H1 (cell line): Measurements from ENCODE around the gene ENTPD2. TPM values are rescaled to one million over a fixed set of nuclear protein-coding genes. Genes with fewer than 3 reads are reported as not detected.

Experiments used
- CTCF ChIA-PET: fragments of 300-600 bp; sonication (Branson Sonifier 250); formaldehyde crosslinking; loops from one replicate; lab custom pipeline; 2021; ENCODE audit not compliant: partially characterized antibody; lab: Charles Lee
- POLR2A ChIA-PET: fragments of 300-600 bp; sonication (Branson Sonifier 250); formaldehyde crosslinking; loops from one replicate; lab custom pipeline; 2021; ENCODE audit warnings: inconsistent platforms; ENCODE audit not compliant: partially characterized antibody; lab: Charles Lee
- DNase-seq, 2 experiments: peaks; one replicate each; pipeline versions ENCODE4 v3.0.0 to v3.0.0-alpha.2; 2010 to 2022; ENCODE audit warnings: low spot score in 2 of 2, low read depth in 1 of 2, mixed read lengths in 1 of 2
- FAIRE-seq: peaks from 2 replicates; lab custom pipeline; 2011; peaks lifted over from hg19 to GRCh38; lab: Jason Lieb, UNC
- H2AFZ ChIP-seq: 2 replicates; pipeline ENCODE4 v1.8.1; 2012; ENCODE audit warnings: low read length, inconsistent platforms
- H2AK5ac ChIP-seq: 2 replicates; pipeline ENCODE4 v1.6.1; 2013; ENCODE audit warnings: low read depth, low read length
- H2BK120ac ChIP-seq: replicated peaks from 2 replicates; pipeline ENCODE3; 2013; ENCODE audit warnings: low read depth, low read length, inconsistent platforms
- H2BK12ac ChIP-seq: 2 replicates; pipeline ENCODE4 v1.6.1; 2013; ENCODE audit warnings: low read depth, low read length
- H2BK15ac ChIP-seq: 2 replicates; pipeline ENCODE4 v1.6.1; 2013; ENCODE audit warnings: low read length
- H2BK20ac ChIP-seq: 2 replicates; pipeline ENCODE4 v1.6.1; 2013; ENCODE audit warnings: low read length
- H2BK5ac ChIP-seq: 2 replicates; pipeline ENCODE4 v1.6.1; 2013; ENCODE audit warnings: low read depth, low read length
- H3K14ac ChIP-seq: 2 replicates; pipeline ENCODE4 v1.6.1; 2013; ENCODE audit warnings: inconsistent platforms; ENCODE audit not compliant: insufficient read length
- H3K18ac ChIP-seq: 2 replicates; pipeline ENCODE4 v1.6.1; 2013; ENCODE audit warnings: low read length; ENCODE audit errors: extremely low read depth
- H3K23ac ChIP-seq: 2 replicates; pipeline ENCODE4 v1.6.1; 2013; ENCODE audit warnings: inconsistent platforms; ENCODE audit not compliant: insufficient read length
- H3K23me2 ChIP-seq: 2 replicates; pipeline ENCODE4 v1.6.1; 2013; ENCODE audit warnings: low read depth, low read length
- H3K27ac ChIP-seq: 2 replicates; pipeline ENCODE4 v1.6.1; 2011; ENCODE audit warnings: low read depth, low read length, inconsistent platforms
- H3K27me3 ChIP-seq, 4 experiments: replicated peaks in 1 of 4; 1 replicate in 1 of 4; 2 replicates in 3 of 4; pipeline versions ENCODE4 v1.6.1 to v1.8.1; 2011 to 2013; ENCODE audit warnings: low read length in 3 of 4, mild to moderate bottlenecking in 3 of 4, inconsistent platforms in 2 of 4, mixed read lengths in 2 of 4, moderate library complexity in 1 of 4; ENCODE audit not compliant: control insufficient read depth in 3 of 4, insufficient read depth in 3 of 4; ENCODE audit errors: extremely low read depth in 1 of 4
- H3K36me3 ChIP-seq, 4 experiments: 2 replicates each; pipeline versions ENCODE4 v1.6.1 to v1.8.1; 2011 to 2013; ENCODE audit warnings: mild to moderate bottlenecking in 4 of 4, low read length in 3 of 4, moderate library complexity in 2 of 4, control low read depth in 1 of 4, inconsistent platforms in 1 of 4; ENCODE audit not compliant: insufficient read depth in 4 of 4, control insufficient read depth in 2 of 4
- H3K4ac ChIP-seq: replicated peaks from 2 replicates; pipeline ENCODE3; 2013; ENCODE audit warnings: low read length, low read depth, mixed read lengths, inconsistent platforms; ENCODE audit not compliant: insufficient read length
- H3K4me1 ChIP-seq, 4 experiments: replicated peaks in 1 of 4; 1 replicate in 1 of 4; 2 replicates in 3 of 4; pipeline versions ENCODE4 v1.6.1 to v1.8.1; 2011 to 2013; ENCODE audit warnings: low read length in 3 of 4, inconsistent platforms in 2 of 4, mixed read lengths in 1 of 4; ENCODE audit not compliant: insufficient read depth in 4 of 4, control insufficient read depth in 3 of 4
- H3K4me2 ChIP-seq, 2 experiments: 2 replicates each; pipeline versions ENCODE4 v1.6.1 to v1.8.1; 2011 to 2013; ENCODE audit warnings: low read depth in 2 of 2, low read length in 2 of 2, control low read depth in 1 of 2, inconsistent platforms in 1 of 2, mild to moderate bottlenecking in 1 of 2; ENCODE audit not compliant: insufficient read depth in 1 of 2
- H3K4me3 ChIP-seq, 4 experiments: fragments of 200-600, 300-600 bp in 1 of 4; sonication (generic), shearing (Covaris generic), sonication (Bioruptor Twin) in 1 of 4; 2 replicates each; pipeline versions ENCODE4 v1.5.1 to v1.8.1; 2011 to 2016; ENCODE audit warnings: low read length in 4 of 4, low read depth in 3 of 4, control low read depth in 2 of 4, inconsistent platforms in 2 of 4, mild to moderate bottlenecking in 2 of 4, mixed read lengths in 1 of 4, moderate library complexity in 1 of 4; ENCODE audit not compliant: insufficient read depth in 2 of 4; ENCODE audit errors: extremely low read depth in 1 of 4
- H3K56ac ChIP-seq: replicated peaks from 2 replicates; pipeline ENCODE3; 2013; ENCODE audit warnings: low read depth, mild to moderate bottlenecking, mixed read lengths, low read length, inconsistent platforms; ENCODE audit not compliant: insufficient read length
- H3K79me1 ChIP-seq: 2 replicates; pipeline ENCODE4 v1.6.1; 2013; ENCODE audit warnings: low read depth, low read length, control low read depth
- H3K79me2 ChIP-seq, 2 experiments: 2 replicates each; pipeline versions ENCODE4 v1.6.1 to v1.8.1; 2012 to 2013; ENCODE audit warnings: low read length in 2 of 2, mild to moderate bottlenecking in 2 of 2, inconsistent platforms in 1 of 2; ENCODE audit not compliant: insufficient read depth in 2 of 2, control insufficient read depth in 1 of 2
- H3K9ac ChIP-seq, 4 experiments: replicated peaks in 1 of 4; 1 replicate in 1 of 4; 2 replicates in 3 of 4; pipeline versions ENCODE4 v1.6.1 to v1.8.1; 2011 to 2013; ENCODE audit warnings: low read depth in 3 of 4, low read length in 3 of 4, control low read depth in 2 of 4, mild to moderate bottlenecking in 2 of 4, moderate library complexity in 2 of 4, inconsistent platforms in 1 of 4; ENCODE audit errors: extremely low read depth in 1 of 4
- H3K9me3 ChIP-seq, 2 experiments: 2 replicates each; pipeline versions ENCODE4 v1.6.1 to v1.8.1; 2012 to 2013; ENCODE audit warnings: mild to moderate bottlenecking in 2 of 2, moderate library complexity in 2 of 2, control low read depth in 1 of 2, inconsistent platforms in 1 of 2, low read depth in 1 of 2, low read length in 1 of 2, mixed read lengths in 1 of 2; ENCODE audit not compliant: insufficient read depth in 2 of 2
- H4K20me1 ChIP-seq, 2 experiments: replicated peaks in 1 of 2; 2 replicates each; pipeline versions ENCODE3 to v1.8.1; 2011 to 2013; ENCODE audit warnings: inconsistent platforms in 2 of 2, low read length in 2 of 2, mild to moderate bottlenecking in 1 of 2; ENCODE audit not compliant: insufficient read depth in 2 of 2, control insufficient read depth in 1 of 2
- H4K5ac ChIP-seq: 2 replicates; pipeline ENCODE4 v1.6.1; 2013; ENCODE audit warnings: low read length, low read depth, mixed read lengths, inconsistent platforms; ENCODE audit not compliant: insufficient read length
- H4K8ac ChIP-seq: 2 replicates; pipeline ENCODE4 v1.8.0; 2013; ENCODE audit warnings: mild to moderate bottlenecking, moderate library complexity, low read length, inconsistent platforms; ENCODE audit not compliant: insufficient read depth; ENCODE audit errors: extremely low read depth
- H4K91ac ChIP-seq: replicated peaks from 2 replicates; pipeline ENCODE3; 2013; ENCODE audit warnings: low read length, mixed read lengths, inconsistent platforms; ENCODE audit not compliant: insufficient read length
- EGR1 ChIP-seq: IDR thresholded peaks from 2 replicates; pipeline ENCODE4 v1.6.1; 2011; ENCODE audit warnings: low read depth, low read length, borderline replicate concordance
- HDAC2 ChIP-seq, 2 experiments: fragments of 300-600 bp in 1 of 2; sonication (generic) in 1 of 2; IDR thresholded peaks; 2 replicates each; pipeline ENCODE4 v1.6.1; 2011 to 2012; ENCODE audit warnings: low read depth in 2 of 2, low read length in 2 of 2, mild to moderate bottlenecking in 2 of 2, moderate library complexity in 2 of 2, borderline replicate concordance in 1 of 2, inconsistent platforms in 1 of 2
- KDM1A ChIP-seq: fragments of 200-600, 300-600 bp; sonication (generic); IDR thresholded peaks from 2 replicates; pipeline ENCODE4 v1.7.1; 2016; ENCODE audit warnings: mild to moderate bottlenecking, low read length, borderline replicate concordance
- MAFK ChIP-seq: IDR thresholded peaks from 2 replicates; pipeline ENCODE4 v1.6.1; 2012; ENCODE audit warnings: low read depth, mild to moderate bottlenecking, improper control_type of control experiment, low read length
- RAD21 ChIP-seq, 2 experiments: IDR thresholded peaks in 1 of 2; conservative IDR thresholded peaks in 1 of 2; 2 replicates each; pipeline ENCODE4 v1.6.1; 2011; ENCODE audit warnings: low read depth in 2 of 2, low read length in 2 of 2, improper control_type of control experiment in 1 of 2, inconsistent platforms in 1 of 2, mild to moderate bottlenecking in 1 of 2, moderate library complexity in 1 of 2
- RBBP5 ChIP-seq: IDR thresholded peaks from 2 replicates; pipeline ENCODE4 v1.7.1; 2012; ENCODE audit warnings: low read depth, mild to moderate bottlenecking, inconsistent platforms, low read length, moderate library complexity, borderline replicate concordance
- SP4 ChIP-seq: IDR thresholded peaks from 2 replicates; pipeline ENCODE4 v1.6.1; 2012; ENCODE audit warnings: low read length, inconsistent platforms
- WGBS, 2 experiments: shearing (Covaris generic) in 1 of 2; methylation state at CpG; one replicate each; pipeline versions ENCODE4 v1.1.6 to v1.1.7; 2013 to 2015; ENCODE audit warnings: low lambda C conversion rate in 2 of 2, mixed read lengths in 2 of 2, inconsistent platforms in 1 of 2, low coverage in 1 of 2, missing lambda C conversion rate in 1 of 2; ENCODE audit not compliant: insufficient replicate concordance in 2 of 2, insufficient coverage in 1 of 2, insufficient read length in 1 of 2; ENCODE audit errors: extremely low coverage in 1 of 2, missing lambda C conversion rate in 1 of 2; 5-methylcytosine and 5-hydroxymethylcytosine counted together
- polyA plus RNA-seq, 7 experiments: library from polyadenylated mRNA; depleted of rRNA in 3 of 7; stranded (reverse) in 5 of 7; unstranded in 2 of 7; fragments of >200 nt in 5 of 7; fragments of 200-250 nt in 2 of 7; gene quantifications; 1 replicate in 5 of 7; 2 replicates in 1 of 7; 4 replicates in 1 of 7; pipeline versions ENCODE4 v1.2.1 to v1.2.3, GENCODE V29; 2011 to 2013; ENCODE audit warnings: missing spikeins in 2 of 7, mixed read lengths in 2 of 7
- total RNA-seq: library from RNA; stranded (reverse); fragmentation: NEBNext Ultra II Directional; extraction: Animal tissue kit (Norgen Biotek cat#: 25700); gene quantifications from 2 replicates; pipeline ENCODE4 v1.2.1, GENCODE V29; 2021
- TF ChIP-seq, protein P1 (sequence below): IDR thresholded peaks from 2 replicates; pipeline ENCODE4 v1.6.1; 2012; ENCODE audit warnings: low read length, inconsistent platforms

Gene ENTPD2
- total and polyA plus RNA-seq, 2 of the 8 experiments (the other 6 are each of a cell fraction or from before 2014, with no cell fraction given), result 0.65 to 3.8 TPM

DNA sequence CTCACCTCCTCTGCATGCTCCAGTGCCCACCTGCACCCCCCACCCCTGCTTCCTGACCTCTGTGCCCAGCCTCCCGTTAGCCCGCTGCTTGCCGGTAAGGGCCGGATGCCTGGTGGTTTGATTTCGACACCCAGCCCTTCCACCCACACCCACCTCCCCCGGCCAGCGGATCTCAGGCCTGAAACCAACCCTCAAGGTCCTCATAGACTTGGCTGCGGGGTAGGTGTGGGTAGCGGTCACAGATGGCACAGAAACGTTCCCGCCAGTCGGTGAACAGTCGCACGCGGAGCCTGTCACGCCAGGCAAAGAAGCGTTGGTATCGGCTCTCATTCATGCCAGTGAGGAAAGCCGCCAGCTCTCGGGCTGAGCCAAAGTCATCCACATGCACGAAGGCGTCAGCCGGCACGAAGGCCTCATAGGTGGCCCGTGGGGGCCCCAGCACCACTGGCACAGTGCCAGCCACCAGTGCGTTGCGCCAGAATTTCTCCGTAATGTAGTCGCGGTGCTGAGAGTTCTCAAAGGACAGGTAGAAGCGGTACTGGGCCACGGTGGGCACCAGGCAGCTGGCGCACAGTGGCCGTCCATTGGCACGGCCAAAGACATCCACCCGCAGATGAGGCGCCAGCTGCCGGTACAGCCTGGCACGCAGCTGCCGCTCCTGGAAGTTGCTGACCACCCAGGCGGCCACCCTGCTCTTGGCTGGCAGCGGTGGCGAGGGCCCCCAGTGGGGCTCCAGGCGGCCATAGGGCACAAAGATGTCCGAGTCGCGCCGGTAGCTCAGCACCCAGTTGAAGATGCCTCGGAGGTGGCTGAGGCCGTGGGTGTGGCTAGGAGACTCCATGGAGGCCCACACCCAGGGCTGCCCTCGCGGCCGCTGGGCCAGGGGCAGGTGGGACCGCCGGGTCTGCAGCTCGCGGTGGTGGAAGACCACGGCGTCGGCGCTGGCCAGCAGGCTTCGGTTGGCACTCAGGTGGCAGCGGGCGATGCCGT, 23.0 kb downstream of the ENTPD2 start:
- no peak overlapping the region for H4K91ac ChIP-seq
- H2AFZ ChIP-seq, result no peak overlapping the region
- no peak overlapping the region; the same call in 1 of the 2 replicates for H2BK12ac ChIP-seq
- H3K36me3 ChIP-seq, result no peaks in the 10 kb centered on the region
- H2BK15ac ChIP-seq, result no peak overlapping the region
- no peak overlapping the region for H2BK20ac ChIP-seq
- no peak overlapping the region for H3K27ac ChIP-seq
- H3K56ac ChIP-seq, result no peak overlapping the region
- H2BK120ac ChIP-seq, result no peak overlapping the region
- no peak overlapping the region for H2AK5ac ChIP-seq
- peaks cover 0 to 11% (median 2%) of the 10 kb centered on the region in 4 experiments; a peak in 5 of 7 replicates for H3K4me1 ChIP-seq
- no peak overlapping the region for H3K18ac ChIP-seq
- H3K4me2 ChIP-seq, result no peak overlapping the region
- FAIRE-seq (no peak), DNase-seq (no peak)
- no peak overlapping the region for H3K23ac ChIP-seq
- no peaks in the 10 kb centered on the region for H3K9me3 ChIP-seq
- no peak overlapping the region; the same call in 1 of the 2 replicates for H4K8ac ChIP-seq
- H3K79me1 ChIP-seq, result no peaks in the 10 kb centered on the region
- H2BK5ac ChIP-seq, result no peak overlapping the region
- ChIA-PET CTCF (interaction anchor here (1.2 to 8.5 kb wide), 21 partner anchors 11 to 248 kb away, joined by 3 to 110 read pairs (median 10); partner anchors contain the start of genes AJM1, C8G, CLIC3 and LCNL1), POLR2A (interaction anchor here (1.9 to 2.1 kb wide), 2 partner anchors 14 kb away, joined by 4 to 5 read pairs; no protein-coding TSS in a partner anchor)
- no peak overlapping the region for H3K4me3 ChIP-seq
- peaks cover 4% of the 10 kb centered on the region; the same call in 1 of the 2 replicates for H3K23me2 ChIP-seq
- 95% methylated on average over 64 of the region's 65 CpGs; no CpG with 5 or more reads in 1 of the 2 experiments for WGBS, 2 experiments
- H4K20me1 ChIP-seq, result peaks cover 1 to 2% of the 10 kb centered on the region in 2 experiments
- H3K14ac ChIP-seq, result no peak overlapping the region
- no peak overlapping the region for H3K9ac ChIP-seq
- peaks cover 1 to 27% (median 15%) of the 10 kb centered on the region in 4 experiments; a peak in 6 of 7 replicates for H3K27me3 ChIP-seq
- no peak overlapping the region for H4K5ac ChIP-seq
- H3K4ac ChIP-seq, result no peak overlapping the region
- H3K79me2 ChIP-seq, result no peaks in the 10 kb centered on the region
- no peak for TF ChIP-seq EGR1
- no peak for TF ChIP-seq MAFK
- no peak for TF ChIP-seq RBBP5
- no peak for TF ChIP-seq RAD21 (IDR thresholded peaks at IDR 0.05 in 1 of 2, conservative IDR thresholded peaks at IDR 0.05 in 1 of 2; ENCODE audit: low read depth in 2 of 2, low read length in 2 of 2)
- TF ChIP-seq, protein P1, sequence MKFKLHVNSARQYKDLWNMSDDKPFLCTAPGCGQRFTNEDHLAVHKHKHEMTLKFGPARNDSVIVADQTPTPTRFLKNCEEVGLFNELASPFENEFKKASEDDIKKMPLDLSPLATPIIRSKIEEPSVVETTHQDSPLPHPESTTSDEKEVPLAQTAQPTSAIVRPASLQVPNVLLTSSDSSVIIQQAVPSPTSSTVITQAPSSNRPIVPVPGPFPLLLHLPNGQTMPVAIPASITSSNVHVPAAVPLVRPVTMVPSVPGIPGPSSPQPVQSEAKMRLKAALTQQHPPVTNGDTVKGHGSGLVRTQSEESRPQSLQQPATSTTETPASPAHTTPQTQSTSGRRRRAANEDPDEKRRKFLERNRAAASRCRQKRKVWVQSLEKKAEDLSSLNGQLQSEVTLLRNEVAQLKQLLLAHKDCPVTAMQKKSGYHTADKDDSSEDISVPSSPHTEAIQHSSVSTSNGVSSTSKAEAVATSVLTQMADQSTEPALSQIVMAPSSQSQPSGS, result no peak
- no peak for TF ChIP-seq KDM1A
- TF ChIP-seq HDAC2 (IDR thresholded peaks at IDR 0.05; ENCODE audit: borderline replicate concordance in 1 of 2, low read depth in 2 of 2, low read length in 2 of 2), result no peak
- TF ChIP-seq SP4, result no peak
